Vagina (tissue), 2 donors: ENCODE results near the gene SSR4. TPM values are rescaled to one million over a fixed set of nuclear protein-coding genes. Genes with fewer than 3 reads are reported as not detected.

Experiments used
- DNase-seq, 2 donors: peaks; one replicate each; pipeline ENCODE4 v3.0.0-alpha.2; 2017; ENCODE audit errors: extremely low spot score in 2 of 2
- H3K27ac ChIP-seq: fragments of 200-600 bp; sonication (generic); one replicate; pipeline ENCODE4 v1.5.1; 2019
- H3K27me3 ChIP-seq: fragments of 200-600 bp; sonication (generic); one replicate; pipeline ENCODE4 v1.5.1; 2019
- H3K36me3 ChIP-seq, 2 donors: fragments of 200-600 bp; sonication (generic); one replicate each; pipeline ENCODE4 v1.5.1; 2017 to 2019
- H3K4me1 ChIP-seq: fragments of 200-600 bp; sonication (generic); one replicate; pipeline ENCODE4 v1.5.1; 2019
- H3K4me3 ChIP-seq, 2 donors: fragments of 200-600 bp; sonication (generic); 1 replicate in 1 of 2; 2 replicates in 1 of 2; pipeline ENCODE4 v1.5.1; 2016 to 2019
- H3K9me3 ChIP-seq: fragments of 200-600 bp; sonication (generic); one replicate; pipeline ENCODE4 v1.5.1; 2019
- CTCF ChIP-seq, 3 experiments: fragments of 450-650 bp in 2 of 3; fragments of 200-600 bp in 1 of 3; sonication (generic) in 1 of 3; IDR thresholded peaks; one replicate each; pipeline ENCODE4 v1.5.1; 2017 to 2019; ENCODE audit warnings: antibody characterized with exemption in 3 of 3, mild to moderate bottlenecking in 2 of 3, moderate library complexity in 2 of 3
- POLR2A ChIP-seq, 2 donors: fragments of 450-650 bp; IDR thresholded peaks; one replicate each; pipeline ENCODE4 v1.6.1; 2017; ENCODE audit warnings: antibody characterized with exemption in 2 of 2, mild to moderate bottlenecking in 2 of 2, moderate library complexity in 2 of 2
- POLR2AphosphoS5 ChIP-seq, 2 donors: sonication (generic); formaldehyde crosslinking; IDR thresholded peaks; one replicate each; pipeline ENCODE4 v1.9.0; 2017; ENCODE audit warnings: antibody characterized with exemption in 2 of 2, mild to moderate bottlenecking in 2 of 2, low read depth in 1 of 2; ENCODE audit not compliant: insufficient read depth in 1 of 2
- intact Hi-C: fragments of 100-400 bp; cut with DNase I; formaldehyde crosslinking; loops from one replicate; pipeline ENCODE4 v1.15.1; 2023
- total RNA-seq: library from RNA; depleted of rRNA; stranded (reverse); fragments of >200 nt; gene quantifications from one replicate; pipeline ENCODE4 v1.2.3, GENCODE V29; 2016

SSR4 gene
- total RNA-seq, 1 donor from 2014 or later: 250 TPM

GRCh38 chrX:153782871-153783270 lies 11.6 kb upstream of the SSR4 start:
- no peak overlapping the region for H3K4me3 ChIP-seq
- H3K9me3 ChIP-seq: no peaks in the 10 kb centered on the region
- H3K27me3 ChIP-seq: no peaks in the 10 kb centered on the region
- intact Hi-C loops: loop anchor here (10.0 kb wide), 1 partner anchor 142 kb away; the partner anchor contains the start of gene ARHGAP4
- H3K4me1 ChIP-seq: peaks cover 18% of the 10 kb centered on the region
- TF ChIP-seq POLR2A (IDR thresholded peaks at IDR 0.05) (no peak), POLR2AphosphoS5 (IDR thresholded peaks at IDR 0.05; ENCODE audit: insufficient read depth in 1 of 2, low read depth in 1 of 2) (no peak), CTCF (IDR thresholded peaks at IDR 0.05) (no peak)
- no peak for DNase-seq
- H3K36me3 ChIP-seq: peaks cover 0 to 12% of the 10 kb centered on the region in 2 donors
- no peak overlapping the region for H3K27ac ChIP-seq

GRCh38 chrX:153783378-153784013 lies 11.0 kb upstream of the SSR4 start:
- DNase-seq: no peak
- Histone ChIP-seq H3K27me3 (no peaks in the 10 kb centered on the region), H3K27ac (no peak overlapping the region), H3K9me3 (no peaks in the 10 kb centered on the region), H3K4me1 (peaks cover 18% of the 10 kb centered on the region), H3K4me3 (no peak overlapping the region), H3K36me3 (peaks cover 0 to 12% of the 10 kb centered on the region in 2 donors)
- no peak for TF ChIP-seq CTCF (IDR thresholded peaks at IDR 0.05)
- no peak for TF ChIP-seq POLR2AphosphoS5 (IDR thresholded peaks at IDR 0.05; ENCODE audit: insufficient read depth in 1 of 2, low read depth in 1 of 2)
- TF ChIP-seq POLR2A (IDR thresholded peaks at IDR 0.05): no peak
- intact Hi-C loops: loop anchor here (10.0 kb wide), 1 partner anchor 141 kb away; the partner anchor contains the start of gene ARHGAP4

- H3K27me3 ChIP-seq: no peaks in the 10 kb centered on the region
- intact Hi-C loops: loop anchor here (10.0 kb wide), 1 partner anchor 140 kb away; the partner anchor contains the start of gene ARHGAP4
- peaks cover 0 to 12% of the 10 kb centered on the region in 2 donors for H3K36me3 ChIP-seq
- H3K4me1 ChIP-seq: peaks cover 18% of the 10 kb centered on the region
- no peak overlapping the region for H3K4me3 ChIP-seq
- no peak overlapping the region for H3K27ac ChIP-seq
- H3K9me3 ChIP-seq: no peaks in the 10 kb centered on the region
- DNase-seq: no peak
- TF ChIP-seq CTCF (IDR thresholded peaks at IDR 0.05) (no peak), POLR2A (IDR thresholded peaks at IDR 0.05) (no peak), POLR2AphosphoS5 (IDR thresholded peaks at IDR 0.05; ENCODE audit: insufficient read depth in 1 of 2, low read depth in 1 of 2) (no peak)
Observed at GRCh38 chrX:153784325-153784967, 10.0 kb upstream of the SSR4 start.

- Histone ChIP-seq H3K36me3 (peaks cover 0 to 12% of the 10 kb centered on the region in 2 donors), H3K4me1 (peaks cover 17% of the 10 kb centered on the region), H3K27me3 (no peaks in the 10 kb centered on the region), H3K4me3 (no peak overlapping the region), H3K27ac (no peak overlapping the region), H3K9me3 (no peaks in the 10 kb centered on the region)
- intact Hi-C loops: loop anchor here (10.0 kb wide), 1 partner anchor 138 kb away; the partner anchor contains the start of gene ARHGAP4
- DNase-seq: no peak
- TF ChIP-seq POLR2AphosphoS5 (IDR thresholded peaks at IDR 0.05; ENCODE audit: insufficient read depth in 1 of 2, low read depth in 1 of 2) (no peak), POLR2A (IDR thresholded peaks at IDR 0.05) (no peak), CTCF (IDR thresholded peaks at IDR 0.05) (no peak)
Observed at GRCh38 chrX:153786669-153787068, 7.8 kb upstream of the SSR4 start.
